Epidermal melanocyte (primary cell): ENCODE measurements around the gene ECT2.
"Not testable (repeated sequence)": the region's sequence is repeated elsewhere in the genome, so short reads cannot be mapped to it uniquely, and the experiment has no call there.

Source experiments
- DNase-seq: peaks from one replicate; pipeline ENCODE4 v3.0.0; 2011; ENCODE audit warnings: low spot score; ENCODE audit not compliant: insufficient read length

Gene ECT2

GRCh38 chr3:172804323-172804722 is 53.8 kb downstream of the ECT2 start:
- no peak for DNase-seq

DNA sequence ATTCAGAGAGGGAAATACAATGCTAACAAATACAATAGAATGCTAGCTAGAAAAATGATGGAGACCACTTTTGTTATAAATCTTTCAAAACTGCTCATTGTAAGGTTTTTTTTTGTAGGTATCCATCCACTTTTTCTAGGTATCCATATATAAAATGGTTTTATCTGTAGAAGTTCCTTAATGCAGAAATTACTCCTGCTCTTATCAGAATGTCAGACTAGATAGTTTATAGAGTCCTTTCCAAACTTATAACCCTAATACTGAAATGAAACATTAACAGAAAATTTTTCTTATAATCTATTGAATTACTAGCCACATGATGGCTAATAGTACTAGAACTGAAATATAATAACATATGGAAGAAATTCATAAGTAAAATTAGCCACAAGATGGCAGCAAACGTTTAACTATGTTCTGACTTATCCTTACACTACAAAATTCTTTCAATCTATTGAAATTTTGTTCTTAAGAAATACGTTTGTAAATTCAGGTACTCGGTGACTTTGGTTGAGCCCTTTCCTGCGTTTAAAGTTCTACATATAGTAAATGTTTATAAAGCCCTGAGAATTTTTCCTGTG is 58.5 kb downstream of the ECT2 start:
- no peak for DNase-seq

DNA sequence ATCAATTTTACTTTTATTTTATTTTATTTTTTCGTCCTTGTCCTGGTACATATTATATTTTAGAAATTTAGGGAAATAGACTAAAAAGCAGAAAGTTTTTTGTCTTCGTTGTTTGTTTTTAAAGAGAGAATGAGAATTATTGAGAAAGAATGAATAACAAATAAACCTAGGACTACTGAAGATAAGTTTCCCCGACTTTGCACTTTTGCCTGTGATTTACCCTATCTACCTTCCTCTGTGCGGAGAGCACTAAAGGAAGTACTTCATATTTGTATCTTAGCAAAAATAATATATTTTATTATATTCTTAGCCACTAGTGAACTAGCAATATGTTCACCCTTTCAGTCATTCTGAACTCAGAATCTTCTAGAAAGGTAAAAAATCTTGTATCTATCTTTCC is 60.6 kb downstream of the ECT2 start:
- no peak for DNase-seq

DNA sequence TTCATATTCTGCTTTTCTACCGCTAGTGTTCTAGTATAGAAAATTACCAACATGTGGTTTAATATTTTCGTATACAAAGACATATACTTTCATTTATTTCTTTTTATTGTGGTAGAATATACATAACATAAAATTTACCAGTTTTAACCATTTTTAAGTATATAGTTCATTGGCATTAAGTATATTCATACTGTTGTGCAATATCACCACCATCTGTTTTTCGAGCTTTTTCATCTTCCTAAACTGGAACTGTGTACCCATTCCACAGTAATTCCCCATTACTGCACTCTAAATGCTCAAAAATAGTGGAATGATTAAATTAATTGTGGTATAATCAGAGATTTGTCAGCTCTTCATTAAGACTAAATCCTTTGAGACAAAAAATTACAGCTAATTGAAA is 62.9 kb downstream of the ECT2 start:
- no peak for DNase-seq

GRCh38 chr3:172814738-172815137 is 64.2 kb downstream of the ECT2 start:
- no peak for DNase-seq

- no peak for DNase-seq
These were observed 65.3 kb downstream of the ECT2 start for GRCh38 chr3:172815857-172816256.

DNA sequence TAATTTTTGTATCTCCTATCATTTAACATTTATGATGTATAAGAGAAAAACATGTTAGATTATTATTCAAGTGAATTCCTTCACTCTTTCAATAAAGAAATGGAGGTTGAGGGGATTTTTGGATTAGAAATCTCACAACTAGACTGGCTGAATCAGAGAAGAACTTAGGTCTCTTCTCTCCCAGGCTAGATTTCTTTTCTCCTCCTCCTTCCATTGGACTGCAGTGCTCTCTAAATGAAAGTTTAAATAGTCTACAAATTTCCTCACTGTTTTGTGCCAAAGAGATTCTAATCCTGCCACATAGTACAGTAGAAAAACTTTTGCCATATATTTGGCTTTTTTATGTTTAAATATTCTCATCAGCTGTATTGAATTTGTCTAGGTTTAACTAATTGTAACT is 65.8 kb downstream of the ECT2 start:
- DNase-seq, result no peak

- no peak for DNase-seq
These were observed 66.4 kb downstream of the ECT2 start for GRCh38 chr3:172816968-172817367.

- DNase-seq, result no peak
These were observed 70.0 kb downstream of the ECT2 start for GRCh38 chr3:172820492-172820891.

GRCh38 chr3:172824229-172824628 is 73.7 kb downstream of the ECT2 start:
- no peak for DNase-seq

- not testable (repeated sequence) for DNase-seq
These were observed 76.7 kb downstream of the ECT2 start for GRCh38 chr3:172827231-172827630.

GRCh38 chr3:172832983-172833382 is 82.5 kb downstream of the ECT2 start:
- DNase-seq, result no peak

DNA sequence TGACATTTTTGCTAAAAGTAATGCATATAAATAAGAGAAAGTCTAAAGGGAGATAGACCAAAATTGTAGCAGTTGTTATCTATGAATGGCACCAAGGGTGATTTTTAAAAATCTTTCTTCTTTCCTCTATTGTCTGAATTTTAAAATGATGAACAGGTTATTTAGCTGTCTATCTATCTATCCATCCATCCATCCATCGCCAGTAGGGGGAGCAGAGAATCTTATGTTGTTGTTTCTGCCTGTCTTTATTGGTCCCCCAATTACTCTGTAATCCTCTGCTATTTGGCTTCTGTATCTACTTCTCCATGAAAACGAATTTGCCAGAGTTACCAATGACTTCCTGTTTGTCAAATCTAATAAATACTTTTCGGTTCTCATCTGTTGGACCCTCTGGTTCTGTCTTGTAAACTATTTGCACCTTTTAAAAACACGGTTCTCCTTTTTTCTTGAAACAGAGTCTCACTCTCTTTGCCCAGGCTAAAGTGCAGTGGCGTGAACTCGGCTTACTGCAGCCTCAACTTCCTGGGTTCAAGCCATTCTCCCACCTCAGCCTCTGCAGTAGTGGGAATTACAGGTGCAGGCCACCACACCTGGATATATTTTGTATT is 86.0 kb downstream of the ECT2 start:
- DNase-seq, result peak; percentile 22

DNA sequence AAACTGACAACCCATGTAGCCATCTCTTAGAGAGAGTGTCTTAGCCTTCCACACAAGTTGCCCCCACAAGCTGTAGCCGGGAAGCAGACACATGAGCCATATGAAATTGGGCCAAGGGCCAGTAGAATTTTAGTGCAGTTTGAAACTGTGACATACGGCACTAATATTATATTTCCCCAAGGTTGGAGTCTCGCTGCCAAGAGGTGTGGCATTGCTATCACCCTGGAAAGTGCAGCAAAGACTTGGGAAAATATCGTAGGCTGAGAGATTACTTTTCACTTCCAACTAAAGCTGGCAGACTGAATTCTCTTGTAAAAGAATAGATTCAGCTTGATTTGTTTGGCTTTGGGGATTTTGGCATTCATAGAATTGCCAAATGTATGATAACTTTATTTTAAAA is 89.2 kb downstream of the ECT2 start:
- DNase-seq, result no peak

- DNase-seq, result no peak
These were observed 89.9 kb downstream of the ECT2 start for GRCh38 chr3:172840463-172840862.

DNA sequence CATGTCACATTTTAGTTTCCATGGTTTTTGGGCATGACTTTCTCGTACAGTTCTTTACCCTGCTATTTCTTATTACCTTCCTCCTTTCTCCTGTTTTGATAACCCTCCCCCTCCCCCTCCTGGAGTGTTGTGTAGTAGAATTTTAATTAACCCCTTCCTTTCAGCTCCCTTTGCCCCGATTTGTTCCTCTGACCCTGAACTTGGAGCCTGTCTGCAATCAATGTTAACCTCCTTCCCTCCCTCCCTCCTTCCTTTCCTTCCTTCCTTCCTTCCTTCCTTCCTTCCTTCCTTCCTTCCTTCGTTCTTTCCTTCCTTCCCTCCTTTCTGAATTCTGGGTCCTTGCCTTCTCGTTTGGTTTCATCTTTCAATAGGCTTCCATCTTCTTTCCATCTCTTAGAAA is 90.4 kb downstream of the ECT2 start:
- DNase-seq, result no peak

DNA sequence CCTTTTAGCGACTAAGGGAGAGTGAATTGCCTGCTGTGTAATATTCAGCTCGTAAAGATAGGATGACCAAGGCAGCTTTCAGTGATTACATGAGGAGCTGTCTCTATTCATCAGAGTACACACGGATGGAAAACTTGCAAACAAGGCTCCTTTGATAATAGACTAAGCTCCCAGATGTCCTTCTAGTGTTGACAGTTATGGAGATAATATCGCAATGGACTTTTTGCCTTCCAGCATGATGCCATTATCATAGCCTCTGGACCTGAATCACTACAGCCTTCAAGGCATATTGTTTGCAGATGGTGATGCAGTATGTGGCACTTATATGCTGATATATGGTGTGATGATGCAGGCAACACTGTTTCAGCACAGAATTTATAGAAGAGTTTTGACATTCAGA is 93.9 kb downstream of the ECT2 start:
- DNase-seq, result no peak

- no peak for DNase-seq
These were observed 95.6 kb downstream of the ECT2 start for GRCh38 chr3:172846103-172846561.

DNA sequence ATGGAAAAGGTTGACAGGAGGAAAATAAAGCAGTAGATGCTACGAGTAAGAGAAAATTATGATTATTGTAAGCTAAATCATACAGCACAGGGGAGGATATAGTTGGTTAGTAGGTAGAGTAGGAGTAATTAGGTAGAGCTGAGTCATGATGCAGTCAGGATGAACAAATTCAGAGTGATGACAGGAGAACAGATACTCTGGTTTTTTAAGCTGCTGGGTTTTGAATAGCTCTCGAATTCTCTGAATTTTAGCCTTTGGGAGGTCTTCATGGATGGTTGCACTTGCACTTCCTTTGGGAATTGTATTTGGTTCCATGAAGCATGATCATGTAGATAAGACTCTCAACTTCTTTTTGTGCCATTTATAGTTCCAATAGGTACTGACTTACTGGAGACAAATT is 96.2 kb downstream of the ECT2 start:
- no peak for DNase-seq

GRCh38 chr3:172847292-172847691 is 96.8 kb downstream of the ECT2 start:
- DNase-seq, result no peak

GRCh38 chr3:172848910-172849309 is 98.4 kb downstream of the ECT2 start:
- DNase-seq, result no peak

DNA sequence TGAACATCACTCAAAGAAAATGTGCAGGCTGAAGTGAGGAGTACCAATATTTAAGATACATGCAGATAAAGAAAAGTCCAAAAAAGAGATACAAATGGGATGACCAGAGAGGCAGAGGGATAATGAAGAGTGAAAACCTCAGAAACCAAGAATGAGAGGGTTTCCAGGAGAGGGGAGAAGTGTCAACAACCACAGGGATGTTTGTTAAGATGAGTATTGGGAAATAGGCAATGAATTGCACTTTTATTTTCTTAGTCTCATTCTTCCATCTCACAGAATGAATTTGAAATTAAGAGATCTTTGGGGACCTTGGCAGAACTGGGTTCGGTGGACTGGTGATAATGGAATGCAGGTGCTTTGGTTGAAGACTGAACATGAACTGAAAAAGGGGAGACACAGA is 102.5 kb downstream of the ECT2 start:
- DNase-seq, result no peak

DNA sequence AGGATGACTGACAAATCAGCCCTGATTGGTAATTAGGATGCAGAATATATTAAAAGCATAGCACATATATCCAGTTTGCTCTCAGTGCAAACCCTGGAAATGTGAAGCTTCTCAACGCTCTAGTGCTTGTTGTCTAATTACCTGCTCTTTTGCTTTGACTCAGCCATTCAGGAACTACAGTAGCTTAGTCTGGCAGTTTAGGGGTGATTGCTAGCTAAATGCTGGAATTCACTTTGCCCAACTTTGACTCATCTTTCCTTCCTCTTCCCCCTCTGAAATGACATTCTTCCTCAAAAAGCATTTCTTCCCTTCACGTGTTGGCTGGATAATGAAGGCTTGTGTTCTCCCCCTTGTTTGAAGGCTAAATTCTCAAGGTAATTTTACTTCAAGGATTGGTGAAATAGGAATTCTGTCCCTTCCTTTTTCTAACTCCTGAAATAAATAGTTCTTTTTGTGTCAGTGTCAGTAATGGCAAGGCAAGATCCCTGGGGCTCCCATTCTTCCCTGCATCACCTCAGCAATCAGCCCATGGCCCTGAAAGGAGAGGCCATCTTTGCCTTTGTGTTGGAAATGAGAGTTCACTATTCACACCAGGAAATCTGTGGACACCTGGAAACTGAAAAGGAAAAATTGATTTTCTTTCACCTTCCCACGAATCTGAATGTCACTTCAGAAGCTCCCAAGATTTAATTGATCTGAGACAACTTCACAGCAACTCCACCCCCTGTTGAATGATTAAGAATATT is 103.6 kb downstream of the ECT2 start:
- DNase-seq, result no peak
